Thymus (tissue), 11 donors: ENCODE measurements around the gene PSMD2. TPM values are rescaled to one million over a fixed set of nuclear protein-coding genes. Genes with fewer than 3 reads are reported as not detected.
A peak's percentile ranks its signal among the peaks of the same experiment; 100 is the strongest.

ENCODE experiments used
- DNase-seq, 9 donors: peaks; one replicate each; pipeline ENCODE4 v3.0.0-alpha.2; 2013; ENCODE audit warnings: low spot score in 9 of 9, low read depth in 6 of 9, missing footprints in 1 of 9
- H3K27ac ChIP-seq, 2 donors: one replicate each; pipeline ENCODE4 v1.5.1; 2013; ENCODE audit warnings: control low read depth in 1 of 2, low read depth in 1 of 2, low read length in 1 of 2, mild to moderate bottlenecking in 1 of 2, moderate library complexity in 1 of 2
- H3K27me3 ChIP-seq, 2 donors: one replicate each; pipeline ENCODE4 v1.5.1; 2013; ENCODE audit warnings: low read length in 1 of 2; ENCODE audit not compliant: control insufficient read depth in 2 of 2, insufficient read depth in 1 of 2
- H3K36me3 ChIP-seq, 2 donors: one replicate each; pipeline ENCODE4 v1.5.1; 2013; ENCODE audit warnings: low read length in 1 of 2, mild to moderate bottlenecking in 1 of 2, moderate library complexity in 1 of 2; ENCODE audit not compliant: control insufficient read depth in 2 of 2, insufficient read depth in 2 of 2
- H3K4me1 ChIP-seq, 2 donors: one replicate each; pipeline ENCODE4 v1.5.1; 2013; ENCODE audit warnings: low read length in 2 of 2; ENCODE audit not compliant: control insufficient read depth in 2 of 2, insufficient read depth in 2 of 2
- H3K4me3 ChIP-seq, 2 donors: one replicate each; pipeline ENCODE4 v1.5.1; 2013; ENCODE audit warnings: low read length in 2 of 2, control low read depth in 1 of 2, mild to moderate bottlenecking in 1 of 2
- H3K9me3 ChIP-seq, 2 donors: one replicate each; pipeline ENCODE4 v1.5.1; 2013; ENCODE audit warnings: low read length in 1 of 2, mild to moderate bottlenecking in 1 of 2; ENCODE audit not compliant: control insufficient read depth in 2 of 2, insufficient read depth in 1 of 2
- WGBS: extraction: QIAGEN DNeasy Blood & Tissue Kit; methylation state at CpG from one replicate; pipeline ENCODE4 v1.1.7; 2013; 5-methylcytosine and 5-hydroxymethylcytosine counted together
- polyA plus RNA-seq: library from polyadenylated mRNA; stranded (reverse); fragments of 200-250 nt; gene quantifications from one replicate; pipeline ENCODE4 v1.2.3, GENCODE V29; 2013
- total RNA-seq: library from RNA; stranded (reverse); fragments of 120-200 nt; gene quantifications from one replicate; pipeline ENCODE4 v1.2.4, GENCODE V29; 2013
- donor health status: healthy.

The PSMD2 gene
- total and polyA plus RNA-seq, 2 donors = 76.1 to 136 TPM

DNA sequence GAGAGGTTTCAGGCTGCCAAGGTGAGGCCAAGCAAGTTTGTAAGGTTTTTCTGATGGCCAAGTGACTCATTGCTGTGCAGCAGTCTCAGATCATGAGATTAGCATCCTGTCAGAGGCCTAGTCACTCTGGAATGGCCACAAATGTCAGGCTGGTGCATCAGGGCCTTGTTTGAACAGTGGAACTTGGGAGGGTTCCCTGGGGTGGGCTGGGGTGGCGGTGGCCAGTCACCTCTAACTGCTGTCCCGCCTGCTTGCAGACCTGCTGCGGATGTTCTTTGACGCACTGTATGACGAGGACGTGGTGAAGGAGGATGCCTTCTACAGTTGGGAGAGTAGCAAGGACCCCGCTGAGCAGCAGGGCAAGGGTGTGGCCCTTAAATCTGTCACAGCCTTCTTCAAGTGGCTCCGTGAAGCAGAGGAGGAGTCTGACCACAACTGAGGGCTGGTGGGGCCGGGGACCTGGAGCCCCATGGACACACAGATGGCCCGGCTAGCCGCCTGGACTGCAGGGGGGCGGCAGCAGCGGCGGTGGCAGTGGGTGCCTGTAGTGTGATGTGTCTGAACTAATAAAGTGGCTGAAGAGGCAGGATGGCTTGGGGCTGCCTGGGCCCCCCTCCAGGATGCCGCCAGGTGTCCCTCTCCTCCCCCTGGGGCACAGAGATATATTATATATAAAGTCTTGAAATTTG, 35.6 kb downstream of the PSMD2 start:
- no peak for DNase-seq
- peaks cover 9 to 29% of the 10 kb centered on the region in 2 donors for H3K4me1 ChIP-seq

DNA sequence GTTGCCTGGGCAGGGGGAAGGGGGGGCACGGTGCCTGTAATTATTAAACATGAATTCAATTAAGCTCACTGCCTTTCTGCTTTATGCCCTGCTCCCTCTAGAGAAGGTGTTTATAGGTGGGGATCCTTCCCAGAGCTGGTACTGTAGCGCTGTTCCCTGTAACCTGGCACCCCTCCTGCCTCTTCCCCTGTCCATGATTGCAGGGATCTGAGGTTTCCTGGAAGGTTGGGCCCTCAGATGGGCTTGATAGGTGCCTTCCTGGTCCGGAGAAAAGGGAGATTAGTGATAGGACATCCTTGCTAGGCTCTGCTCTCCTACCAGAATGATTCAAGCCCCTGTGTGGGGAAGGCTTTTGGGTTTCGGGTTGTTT, 36.2 kb downstream of the PSMD2 start:
- no peaks in the 10 kb centered on the region for H3K9me3 ChIP-seq
- H3K36me3 ChIP-seq = peaks cover 38 to 47% of the 10 kb centered on the region in 2 donors
- peaks cover 0 to 37% of the 10 kb centered on the region in 2 donors for H3K27me3 ChIP-seq
- H3K27ac ChIP-seq = peak overlapping the region; percentile 84 to 93
- peak overlapping the region; percentile 60 to 91 for H3K4me3 ChIP-seq
- peaks cover 9 to 29% of the 10 kb centered on the region in 2 donors for H3K4me1 ChIP-seq
- no peak for DNase-seq
- 82% methylated on average over 4 of the region's 4 CpGs for WGBS

More for the DNA sequence above, 35.6 kb downstream of the PSMD2 start:
- Histone ChIP-seq H3K27ac (no peak overlapping the region), H3K9me3 (no peaks in the 10 kb centered on the region), H3K27me3 (peaks cover 0 to 36% of the 10 kb centered on the region in 2 donors), H3K36me3 (peaks cover 38 to 52% of the 10 kb centered on the region in 2 donors), H3K4me3 (no peak overlapping the region)
- WGBS = 96% methylated on average over 15 of the region's 15 CpGs

DNA sequence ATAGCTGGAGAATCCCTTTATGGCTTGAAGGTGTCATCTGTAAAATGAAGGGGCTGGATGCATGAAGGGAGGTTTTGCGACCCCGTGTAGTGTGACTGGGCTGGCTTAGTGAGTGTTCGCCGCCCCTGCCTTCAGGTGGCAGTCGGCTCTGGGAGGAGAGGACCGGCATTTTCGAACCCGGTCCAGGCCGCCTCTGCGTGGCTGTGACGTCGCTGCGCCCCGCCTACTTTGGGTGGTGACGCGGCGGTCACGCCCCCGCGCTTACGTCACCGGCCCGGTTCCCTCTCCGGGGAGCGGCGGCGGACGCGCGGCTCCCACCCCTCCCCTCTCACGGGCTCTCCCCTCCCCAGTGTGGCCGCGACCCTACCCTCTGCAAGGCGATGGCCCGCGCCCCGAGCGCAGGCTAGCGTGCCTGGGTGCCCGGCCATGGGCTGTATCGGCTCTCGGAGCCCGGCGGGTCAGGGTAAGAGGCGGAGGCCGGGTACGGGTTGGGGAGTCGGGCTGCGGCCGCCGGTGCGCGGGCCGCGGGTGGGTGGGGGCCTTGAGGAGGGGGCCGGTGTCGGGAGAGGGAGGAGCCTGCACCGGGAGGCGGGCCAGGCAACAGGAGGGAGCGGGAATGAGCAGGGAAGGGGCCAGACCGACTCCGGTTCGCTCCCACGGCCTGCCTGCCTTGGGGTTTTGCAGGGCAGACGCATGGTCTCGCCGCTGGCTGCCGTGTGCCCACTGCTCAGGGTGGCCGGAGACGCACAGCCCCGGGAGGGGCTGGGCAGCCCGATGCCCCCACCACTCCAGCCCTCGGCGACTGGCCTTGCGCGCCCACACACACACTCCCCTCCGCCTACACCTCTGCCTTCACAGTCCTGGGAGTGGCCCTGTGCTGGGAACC, 36.9 kb downstream of the PSMD2 start:
- Histone ChIP-seq H3K4me3 (peak overlapping the region; percentile 60 to 91), H3K4me1 (peaks cover 9 to 29% of the 10 kb centered on the region in 2 donors), H3K36me3 (peaks cover 35 to 42% of the 10 kb centered on the region in 2 donors), H3K9me3 (no peaks in the 10 kb centered on the region), H3K27ac (peak overlapping the region; percentile 84 to 93), H3K27me3 (peaks cover 0 to 37% of the 10 kb centered on the region in 2 donors)
- DNase-seq = peak; percentile 37 to 87 (median 73)
- WGBS = 2% methylated on average over 77 of the region's 77 CpGs

DNA sequence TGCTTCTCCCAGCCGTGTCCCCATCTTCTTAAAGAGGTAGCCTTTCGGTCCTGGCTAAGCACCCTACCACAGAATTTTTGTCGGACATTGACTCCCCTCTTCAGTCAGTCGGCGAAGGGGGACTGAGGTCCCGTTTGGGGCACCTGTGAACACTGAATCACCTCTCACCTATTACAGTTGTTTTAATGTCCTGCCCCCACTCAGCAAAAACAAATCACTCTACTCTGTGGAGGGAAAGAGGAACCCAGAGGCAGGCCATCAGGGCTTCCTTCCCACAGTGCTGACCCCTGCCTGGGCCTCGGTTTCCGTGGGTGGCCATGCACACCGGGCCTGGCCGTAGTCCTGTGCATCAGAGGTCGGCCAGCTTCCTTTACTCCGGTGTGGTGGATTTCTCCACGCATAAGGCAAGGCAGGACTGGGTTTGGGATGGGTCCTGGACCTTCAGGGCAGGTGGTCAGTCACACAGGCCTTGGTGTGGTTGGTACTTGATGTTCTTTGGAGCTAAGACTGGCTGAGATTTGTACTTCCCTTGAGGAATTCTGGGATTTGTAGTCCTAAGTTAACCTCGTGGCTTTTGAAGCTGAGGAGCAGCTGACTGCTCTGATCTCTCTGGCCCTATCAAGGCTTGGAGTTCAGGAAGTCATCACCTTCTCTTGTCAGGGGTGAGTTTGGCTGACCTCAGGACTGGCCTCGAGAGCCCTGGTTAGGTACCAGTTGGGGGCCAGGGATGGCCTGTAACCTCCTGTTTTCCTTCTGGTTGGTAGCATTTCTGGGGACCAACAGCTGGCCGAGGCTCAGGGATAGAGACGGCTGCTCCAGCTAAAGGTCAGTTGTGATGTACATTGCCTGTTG, 37.7 kb downstream of the PSMD2 start:
- peak overlapping the region; percentile 41 to 93 for H3K27ac ChIP-seq
- peaks cover 9 to 29% of the 10 kb centered on the region in 2 donors for H3K4me1 ChIP-seq
- no peaks in the 10 kb centered on the region for H3K9me3 ChIP-seq
- H3K4me3 ChIP-seq = peak overlapping the region; percentile 60 to 91
- peak in 1 of 9 donors; percentile 30 for DNase-seq
- H3K27me3 ChIP-seq = peaks cover 0 to 37% of the 10 kb centered on the region in 2 donors
- WGBS = 32% methylated on average over 17 of the region's 17 CpGs
- H3K36me3 ChIP-seq = peaks cover 26 to 34% of the 10 kb centered on the region in 2 donors

DNA sequence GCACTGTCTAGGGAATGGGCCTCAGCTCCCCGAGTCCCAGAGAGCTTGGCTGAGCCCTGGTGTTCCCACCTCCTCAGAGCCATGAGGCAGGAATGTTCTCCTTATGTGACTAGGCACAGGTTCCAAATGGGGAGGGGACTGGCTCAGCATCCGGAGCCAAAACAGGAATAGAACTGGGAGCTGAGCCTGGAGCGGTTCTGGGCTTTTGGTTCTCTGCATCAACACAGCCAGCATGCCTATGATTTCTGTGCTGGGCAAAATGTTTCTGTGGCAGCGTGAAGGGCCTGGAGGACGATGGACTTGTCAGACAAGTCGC, 38.3 kb downstream of the PSMD2 start, which contains the start of gene FAM131A:
Gene FAM131A (plus strand): TSS at position 202 of the 316 bp plus-strand sequence. CDS start 31 bp downstream, at position 233.
- 94% methylated on average over 6 of the region's 6 CpGs for WGBS
- Histone ChIP-seq H3K27me3 (peaks cover 0 to 37% of the 10 kb centered on the region in 2 donors), H3K4me1 (peaks cover 9 to 29% of the 10 kb centered on the region in 2 donors), H3K4me3 (peak within 1 kb of the TSS; percentile 60 to 91), H3K9me3 (no peaks in the 10 kb centered on the region), H3K36me3 (peaks cover 20 to 28% of the 10 kb centered on the region in 2 donors), H3K27ac (peak within 1 kb of the TSS; percentile 41 to 93)
- DNase-seq = no peak

DNA sequence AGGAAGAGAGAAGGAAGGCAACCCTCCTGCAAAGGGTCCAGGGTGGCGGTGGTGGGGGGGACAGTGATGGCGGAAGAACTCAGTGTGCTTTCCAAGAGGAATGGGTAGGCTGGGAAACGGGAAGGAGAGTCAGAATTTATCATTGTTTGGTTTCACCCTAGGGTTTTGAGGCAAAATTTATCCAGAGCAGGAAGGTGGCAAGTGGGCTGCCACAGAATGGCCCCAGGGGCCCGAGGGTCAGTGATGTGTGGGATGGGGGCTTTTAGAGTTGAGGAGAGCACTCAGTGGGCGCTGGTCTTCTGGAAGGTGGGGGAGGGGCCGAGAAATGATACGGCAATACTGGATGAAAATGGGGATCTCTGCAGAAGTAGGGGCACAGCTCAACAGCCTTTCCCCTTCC, 38.9 kb downstream of the PSMD2 start:
- H3K27me3 ChIP-seq = peaks cover 0 to 37% of the 10 kb centered on the region in 2 donors
- H3K9me3 ChIP-seq = no peaks in the 10 kb centered on the region
- peaks cover 20 to 21% of the 10 kb centered on the region in 2 donors for H3K36me3 ChIP-seq
- DNase-seq = no peak
- WGBS = 90% methylated on average over 7 of the region's 7 CpGs
- no peak overlapping the region for H3K4me3 ChIP-seq
- peak overlapping the region; percentile 5 to 59 for H3K27ac ChIP-seq
- peaks cover 9 to 29% of the 10 kb centered on the region in 2 donors for H3K4me1 ChIP-seq

DNA sequence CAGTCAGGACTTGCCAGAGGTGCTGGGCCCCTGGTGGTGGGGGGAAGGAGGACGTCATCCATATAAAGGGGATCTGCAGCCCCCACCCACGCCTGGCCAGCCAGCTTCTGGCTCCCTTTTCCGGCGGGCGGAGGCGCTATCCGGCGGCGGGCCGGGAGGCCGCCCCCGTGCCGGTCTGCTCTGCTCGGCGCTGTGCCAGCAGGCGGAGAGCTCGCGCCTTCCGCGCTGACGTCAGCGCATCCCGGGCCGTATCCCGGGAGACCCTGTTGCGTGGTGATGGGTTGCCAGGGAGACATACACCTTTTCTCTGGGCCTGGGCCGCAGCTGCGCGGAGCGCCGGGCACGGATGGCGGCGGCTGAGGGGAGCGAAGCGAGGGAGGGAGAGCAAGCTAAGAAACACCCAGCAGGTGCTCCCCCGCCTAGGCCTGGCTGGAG, 39.5 kb downstream of the PSMD2 start:
- 66% methylated on average over 37 of the region's 37 CpGs for WGBS

DNA sequence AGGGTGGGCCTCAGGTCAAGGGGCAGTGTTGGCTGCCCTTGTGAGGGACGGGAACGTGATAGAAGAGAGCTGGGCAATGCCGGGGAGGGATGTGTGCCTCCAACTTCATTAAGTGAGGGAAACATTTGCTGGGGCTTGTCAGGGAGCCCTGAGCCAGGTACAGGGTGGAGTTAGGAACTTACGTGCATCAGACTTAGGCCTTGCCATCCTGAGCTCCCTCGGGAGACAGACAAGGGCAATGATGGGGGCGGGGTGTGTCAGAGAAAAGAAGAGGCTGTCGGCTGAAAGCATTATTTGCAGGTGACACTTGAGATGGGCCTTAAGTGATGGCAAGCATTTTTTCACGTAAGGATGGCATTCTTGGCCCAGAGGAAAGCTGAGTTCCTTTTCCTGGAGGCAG, 40.0 kb downstream of the PSMD2 start:
- no peaks in the 10 kb centered on the region for H3K9me3 ChIP-seq
- WGBS = 92% methylated on average over 8 of the region's 8 CpGs
- no peak overlapping the region for H3K4me3 ChIP-seq
- peaks cover 9 to 29% of the 10 kb centered on the region in 2 donors for H3K4me1 ChIP-seq
- no peak for DNase-seq
- peaks cover 0 to 37% of the 10 kb centered on the region in 2 donors for H3K27me3 ChIP-seq
- peaks cover 13 to 14% of the 10 kb centered on the region in 2 donors for H3K36me3 ChIP-seq
- H3K27ac ChIP-seq = no peak overlapping the region

More for the DNA sequence above, 39.5 kb downstream of the PSMD2 start:
- no peak overlapping the region for H3K27ac ChIP-seq
- peaks cover 17 to 19% of the 10 kb centered on the region in 2 donors for H3K36me3 ChIP-seq
- peak in 2 of 9 donors; percentile 21 to 35 for DNase-seq
- peaks cover 9 to 29% of the 10 kb centered on the region in 2 donors for H3K4me1 ChIP-seq
- H3K27me3 ChIP-seq = peaks cover 0 to 37% of the 10 kb centered on the region in 2 donors
- H3K9me3 ChIP-seq = no peaks in the 10 kb centered on the region
- no peak overlapping the region for H3K4me3 ChIP-seq
